ENCODE results near the gene SURF6.
"Not testable (repeated sequence)": the region's sequence is repeated elsewhere in the genome, so short reads cannot be mapped to it uniquely, and the experiment has no call there.

SURF6 gene

GRCh38 chr9:133329306-133330156 is 6.5 kb downstream of the SURF6 start:
- not testable (repeated sequence) for DNase-seq (ENCODE audit: low spot score)

DNA sequence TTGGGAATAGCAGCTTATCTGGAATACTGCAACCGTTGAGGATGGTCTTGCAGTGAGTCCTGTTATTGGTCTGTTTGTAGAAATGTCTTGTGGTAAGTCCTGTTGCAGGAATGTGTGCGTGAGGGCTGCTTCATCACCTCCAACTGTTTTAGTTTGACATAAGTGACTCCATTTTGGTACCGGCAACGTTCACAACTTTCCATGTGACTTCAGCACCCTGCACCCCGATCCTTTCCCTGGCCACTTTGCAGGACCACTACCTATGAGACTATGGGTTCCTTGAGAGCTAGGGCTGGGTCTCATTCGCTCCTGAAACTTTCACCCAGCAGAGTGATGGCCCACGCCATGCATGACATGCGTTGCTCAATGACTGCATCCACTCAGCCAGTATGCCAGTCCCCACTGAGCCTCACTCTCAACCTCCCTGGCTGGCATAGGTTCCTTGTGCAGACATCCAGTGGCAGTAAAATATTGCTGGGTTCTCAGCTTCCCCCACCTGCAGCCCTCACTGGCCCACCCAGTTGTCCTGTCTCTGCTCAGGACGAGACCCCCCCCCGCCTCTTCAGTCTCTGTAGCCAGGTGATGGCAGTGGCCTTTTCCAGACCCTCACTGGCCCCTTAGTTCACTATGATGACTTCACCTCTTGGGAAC is 8.0 kb downstream of the SURF6 start:
- DNase-seq (ENCODE audit: low spot score): no peak

GRCh38 chr9:133327021-133327420 is 9.0 kb downstream of the SURF6 start:
- not testable (repeated sequence) for DNase-seq (ENCODE audit: low spot score)

- no peak for DNase-seq (ENCODE audit: low spot score)
These were observed 11.8 kb downstream of the SURF6 start for GRCh38 chr9:133323991-133324703.

DNA sequence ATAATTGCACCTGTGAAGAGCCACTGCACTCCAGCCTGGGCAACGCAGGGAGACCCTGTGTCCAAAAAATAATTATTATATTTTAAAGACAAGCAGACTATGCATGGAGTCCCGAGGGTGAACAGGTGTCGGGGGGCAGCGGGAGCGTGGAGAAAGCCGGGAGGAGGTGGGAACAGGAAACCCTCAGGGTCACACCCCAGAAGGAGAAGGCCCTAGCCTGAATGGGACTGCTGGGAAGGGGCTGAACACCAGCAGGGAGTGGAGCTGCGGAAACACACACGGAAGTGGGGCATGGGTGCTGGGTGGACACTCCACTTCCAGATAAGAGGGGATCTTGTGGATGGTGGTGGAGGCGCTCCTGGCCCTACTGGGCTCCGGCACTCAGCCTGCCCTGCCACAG is 12.8 kb downstream of the SURF6 start:
- no peak for DNase-seq (ENCODE audit: low spot score)

DNA sequence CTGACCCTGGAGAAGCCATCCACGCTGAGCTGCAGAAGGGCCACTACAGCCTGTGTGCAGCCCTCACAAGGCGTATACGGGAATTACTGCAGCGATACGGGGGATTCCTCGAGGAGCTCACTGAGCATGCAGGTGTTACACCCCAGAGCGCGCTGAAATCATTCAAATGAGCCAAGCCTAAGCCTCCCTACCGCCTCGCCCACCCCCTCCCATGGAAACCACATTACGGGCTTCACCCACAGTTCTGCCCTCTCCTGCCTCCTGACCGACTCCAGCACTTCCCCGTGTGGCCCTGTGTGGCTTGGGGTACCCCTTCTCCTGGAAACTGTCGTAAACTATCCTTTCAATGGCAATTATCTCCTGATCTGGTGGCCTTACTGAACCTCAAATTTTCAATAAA is 13.3 kb downstream of the SURF6 start:
- no peak for DNase-seq (ENCODE audit: low spot score)

DNA sequence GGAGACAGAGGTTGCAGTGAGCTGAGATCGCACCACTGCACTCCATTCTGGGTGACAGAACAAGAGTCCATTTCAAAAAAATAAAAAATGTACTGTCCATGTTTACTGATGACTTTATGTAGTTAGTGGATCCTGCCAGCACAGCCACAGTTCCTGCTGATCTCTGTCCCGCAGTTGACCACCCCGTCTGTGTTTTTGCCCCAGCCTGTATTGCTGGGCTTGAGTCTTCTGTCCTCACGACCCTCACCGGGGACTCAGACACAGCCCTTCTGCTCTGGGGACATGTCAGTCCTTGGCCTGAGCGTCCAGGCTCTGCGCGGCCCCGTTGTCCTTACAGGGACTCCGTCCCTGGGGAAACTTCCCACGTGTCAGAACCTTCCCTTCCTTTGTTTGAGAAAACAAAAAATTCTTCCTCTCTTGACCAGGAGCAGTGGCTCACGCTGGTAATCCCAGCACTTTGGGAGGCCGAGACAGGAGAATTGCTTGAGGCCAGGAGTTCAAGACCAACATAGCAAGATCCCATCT is 14.5 kb downstream of the SURF6 start:
- no peak for DNase-seq (ENCODE audit: low spot score)

GRCh38 chr9:133320421-133320881 is 15.5 kb downstream of the SURF6 start:
- DNase-seq (ENCODE audit: low spot score): no peak

GRCh38 chr9:133317551-133317950 is 18.4 kb downstream of the SURF6 start:
- DNase-seq (ENCODE audit: low spot score): not testable (repeated sequence)

GRCh38 chr9:133315997-133316396 is 20.0 kb downstream of the SURF6 start:
- no peak for DNase-seq (ENCODE audit: low spot score)

DNA sequence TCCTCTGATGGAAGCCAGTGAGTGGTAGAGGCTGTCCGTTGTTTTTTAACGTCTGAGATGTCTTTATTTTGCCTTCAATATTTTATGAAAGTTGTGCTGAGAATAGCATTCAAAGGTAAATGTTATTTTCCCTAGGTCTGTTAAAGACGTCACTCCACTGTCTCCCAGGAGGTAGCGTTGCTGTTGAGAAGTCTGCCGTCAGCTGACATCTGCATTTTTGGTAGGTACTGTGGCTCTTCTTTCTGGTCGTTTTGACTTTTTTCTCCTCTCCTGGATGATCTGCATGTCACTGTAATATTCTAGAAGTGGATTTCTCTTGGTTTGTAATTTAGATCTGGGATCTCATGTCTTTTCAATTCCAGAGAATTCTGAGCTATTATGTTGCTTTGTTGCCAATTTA is 26.4 kb downstream of the SURF6 start:
- no peak for DNase-seq (ENCODE audit: low spot score)

GRCh38 chr9:133307301-133307700 is 28.7 kb downstream of the SURF6 start:
- no peak for DNase-seq (ENCODE audit: low spot score)

DNA sequence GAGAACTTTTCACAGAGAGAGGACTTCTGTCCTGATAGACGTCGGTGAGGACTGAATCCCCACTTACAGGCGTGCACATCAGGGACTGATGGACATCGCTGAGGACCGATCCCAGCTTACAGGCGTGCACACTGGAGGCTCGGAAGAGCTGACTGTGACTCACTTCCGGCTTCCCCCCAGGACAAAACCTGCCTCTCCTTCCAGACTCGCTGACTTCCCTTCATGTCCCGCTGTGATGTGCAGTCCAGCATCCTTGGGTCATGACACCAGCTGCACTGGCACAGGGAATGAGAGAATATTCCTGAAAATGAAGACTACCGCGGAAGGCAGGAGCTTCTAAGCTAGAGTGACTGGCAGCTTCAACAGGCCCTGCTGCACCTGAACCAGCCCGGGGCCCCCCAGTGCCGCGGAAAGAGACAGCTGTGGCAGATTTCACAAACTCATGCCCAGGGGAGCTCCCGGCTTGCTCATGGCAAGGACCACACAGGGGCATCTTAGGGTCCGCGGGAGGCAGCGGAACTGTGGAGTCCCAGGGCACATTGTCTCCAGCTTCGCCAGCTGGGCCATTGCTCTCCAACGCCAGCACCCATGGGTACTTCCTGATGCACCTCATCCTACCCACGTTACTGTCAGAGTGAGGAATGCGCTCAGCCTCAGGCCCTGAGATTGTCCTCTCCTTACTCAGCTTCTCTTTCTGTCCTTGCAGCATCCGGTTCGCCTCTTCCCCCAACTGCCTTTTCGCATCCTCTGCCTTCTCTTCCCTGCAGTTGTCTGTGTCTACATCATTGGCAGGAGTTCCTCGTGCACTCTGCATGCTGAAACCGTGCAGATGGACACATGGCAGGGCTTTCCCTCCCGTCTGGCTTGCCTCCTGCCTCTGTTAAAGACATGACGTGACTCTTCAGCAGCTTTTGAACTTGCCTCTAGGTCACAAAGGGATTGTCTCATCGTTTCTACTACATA is 29.5 kb downstream of the SURF6 start:
- DNase-seq (ENCODE audit: low spot score): no peak

DNA sequence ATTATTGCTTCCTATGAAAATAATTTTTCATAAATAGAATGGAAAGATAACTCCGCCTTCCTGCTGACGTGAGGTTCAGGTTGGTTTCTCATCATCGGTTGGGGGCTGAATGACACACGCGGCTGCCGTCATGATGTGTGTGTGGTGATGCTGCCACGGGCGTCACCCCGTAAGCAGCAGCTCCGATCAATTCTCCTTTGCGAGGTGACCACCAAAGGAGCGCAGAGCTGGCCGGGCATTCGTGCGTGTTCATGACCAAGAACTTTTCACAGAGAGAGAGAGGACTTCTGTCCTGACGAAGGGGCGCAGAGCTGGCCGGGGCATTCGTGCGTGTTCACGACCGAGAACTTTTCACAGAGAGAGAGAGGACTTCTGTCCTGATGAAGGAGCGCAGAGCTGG is 30.3 kb downstream of the SURF6 start:
- no peak for DNase-seq (ENCODE audit: low spot score)

DNA sequence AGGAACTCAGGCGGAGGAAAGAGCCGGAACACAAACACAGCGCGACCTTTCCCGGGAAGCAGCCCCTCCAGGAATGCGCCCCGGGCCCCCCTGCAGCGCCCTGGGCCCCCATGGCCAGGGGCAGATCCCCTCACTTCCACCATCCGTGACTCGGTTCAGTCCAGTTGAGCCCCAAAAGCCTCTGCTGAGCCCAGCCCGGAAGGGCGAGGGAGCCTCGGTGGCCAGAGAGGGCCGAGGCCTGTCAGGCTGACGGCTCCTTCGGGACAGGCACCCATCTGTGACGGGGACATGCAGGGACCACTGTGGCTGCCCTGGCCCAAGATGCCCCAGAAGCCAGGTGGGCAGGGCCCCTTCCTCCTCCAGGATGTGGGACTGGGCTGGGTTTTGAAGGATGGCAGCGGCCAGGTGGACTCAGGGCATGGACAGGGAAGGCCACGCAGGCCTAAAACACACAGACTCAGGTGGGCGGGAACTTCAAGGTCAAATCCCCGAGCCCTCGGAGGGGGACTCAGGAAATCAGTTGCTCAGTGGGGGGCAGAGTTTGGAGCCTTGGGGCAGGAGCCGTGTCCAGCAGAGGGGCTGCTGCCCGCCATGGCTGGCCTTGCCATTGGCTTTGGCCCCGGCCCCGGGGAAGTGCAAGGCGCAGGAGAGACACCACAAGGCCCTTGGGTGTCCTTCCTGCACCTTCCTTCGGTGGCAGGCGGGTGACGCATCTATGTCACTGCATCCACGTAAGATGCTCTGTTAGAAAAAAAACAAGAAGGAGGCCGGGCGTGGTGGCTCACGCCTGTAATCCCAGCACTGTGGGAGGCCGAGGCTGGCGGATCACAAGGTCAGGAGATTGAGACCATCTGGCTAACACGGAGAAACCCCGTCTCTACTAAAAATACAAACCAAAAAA is 31.3 kb downstream of the SURF6 start:
- no peak for DNase-seq (ENCODE audit: low spot score)

DNA sequence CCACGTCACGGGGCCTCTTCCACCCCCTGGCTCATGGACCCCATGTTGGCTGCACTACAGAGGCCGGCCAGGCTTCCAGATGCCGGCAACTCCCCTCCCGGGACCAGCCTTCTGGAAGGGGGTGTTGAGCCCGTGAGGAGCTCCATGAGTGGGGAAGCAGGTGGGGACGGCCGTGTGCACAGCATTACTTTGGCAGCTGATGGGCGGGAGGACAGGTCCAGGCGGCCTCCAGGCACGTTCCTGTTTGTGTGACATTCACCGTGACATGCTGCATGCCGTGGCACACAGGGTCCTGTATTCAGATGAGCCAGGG is 31.9 kb downstream of the SURF6 start:
- DNase-seq (ENCODE audit: low spot score): no peak

GRCh38 chr9:133303266-133304157 is 32.5 kb downstream of the SURF6 start:
- DNase-seq (ENCODE audit: low spot score): no peak

DNA sequence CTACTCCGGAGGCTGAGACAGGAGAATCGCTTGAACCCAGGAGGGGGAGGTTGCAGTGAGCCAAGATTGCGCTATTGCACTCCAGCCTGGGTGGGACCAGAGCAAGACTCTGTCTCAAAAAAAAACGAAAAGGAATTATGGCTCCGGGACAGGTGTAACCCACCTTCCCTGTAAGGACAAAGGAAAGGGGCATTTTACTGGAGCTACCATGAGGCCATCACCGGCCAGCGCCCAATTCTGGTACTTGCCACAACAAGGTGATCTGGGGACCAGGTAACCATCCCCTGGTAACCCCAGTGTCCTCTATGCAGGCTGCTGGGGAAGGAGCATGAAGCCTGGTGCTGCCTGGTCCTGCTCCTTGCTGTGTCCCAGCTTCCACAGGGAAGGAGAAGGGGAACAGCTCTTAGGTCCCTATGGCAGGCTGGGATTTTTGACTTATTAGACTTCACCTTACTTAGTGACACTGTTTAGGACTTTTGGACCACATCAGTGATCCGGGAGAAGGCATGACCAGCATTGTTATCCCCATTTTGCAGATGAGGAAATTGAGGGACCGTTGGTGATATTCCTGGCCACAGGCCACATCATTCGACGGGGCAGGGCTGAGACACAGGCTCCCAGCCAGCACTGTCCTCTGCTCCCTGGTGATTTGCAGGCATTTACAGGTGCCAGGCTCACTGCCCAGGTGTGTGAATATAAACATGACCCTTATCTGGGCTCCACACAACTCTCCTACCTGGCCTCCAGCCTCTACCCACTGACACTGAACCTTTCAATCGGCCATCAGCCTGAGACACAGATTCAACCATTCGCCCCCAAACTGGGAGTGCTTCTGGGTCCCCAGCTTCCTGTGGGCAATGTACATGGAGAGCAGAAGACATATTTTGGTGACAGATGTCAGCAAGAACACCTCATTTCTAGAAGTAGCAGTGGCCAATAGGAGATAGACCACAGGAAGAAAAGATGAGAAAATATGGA is 34.4 kb downstream of the SURF6 start:
- no peak for DNase-seq (ENCODE audit: low spot score)

Data from SK-N-DZ (cell line).